Tibial artery (tissue), 4 donors: Measurements from ENCODE around the gene POMT1.

ENCODE experiments used
- DNase-seq, 2 donors: peaks; one replicate each; pipeline ENCODE4 v3.0.0-alpha.2; 2019
- H3K27ac ChIP-seq, 2 donors: fragments of 200-600 bp; sonication (generic) in 1 of 2; 1 replicate in 1 of 2; 2 replicates in 1 of 2; pipeline ENCODE4 v1.5.1; 2018 to 2019; ENCODE audit warnings: mild to moderate bottlenecking in 1 of 2
- H3K27me3 ChIP-seq, 2 donors: fragments of 200-600 bp; sonication (generic) in 1 of 2; one replicate each; pipeline versions ENCODE4 v1.5.1 to v1.6.0; 2016 to 2019
- H3K36me3 ChIP-seq, 3 donors: fragments of 200-600 bp; sonication (generic) in 2 of 3; one replicate each; pipeline ENCODE4 v1.5.1; 2016 to 2019; ENCODE audit warnings: mild to moderate bottlenecking in 2 of 3
- H3K4me1 ChIP-seq, 4 donors: fragments of 200-600 bp; sonication (generic) in 2 of 4; 1 replicate in 3 of 4; 2 replicates in 1 of 4; pipeline ENCODE4 v1.5.1; 2016 to 2019
- H3K4me3 ChIP-seq, 2 donors: fragments of 200-600 bp; sonication (generic) in 1 of 2; 1 replicate in 1 of 2; 2 replicates in 1 of 2; pipeline ENCODE4 v1.5.1; 2018 to 2019; ENCODE audit warnings: mild to moderate bottlenecking in 2 of 2
- H3K9me3 ChIP-seq, 3 donors: fragments of 200-600 bp; sonication (generic) in 1 of 3; one replicate each; pipeline ENCODE4 v1.5.1; 2016 to 2019
- intact Hi-C: fragments of 100-400 bp; cut with DNase I; formaldehyde crosslinking; loops from one replicate; pipeline ENCODE4 v1.15.0; 2023; ENCODE audit warnings: low total_unique reads
- TF ChIP-seq, protein P1 (sequence below), 2 experiments: fragments of 200-600 bp in 1 of 2; fragments of 450-650 bp in 1 of 2; IDR thresholded peaks; one replicate each; pipeline ENCODE4 v1.5.1; 2017 to 2019; ENCODE audit warnings: antibody characterized with exemption in 2 of 2, mild to moderate bottlenecking in 1 of 2, moderate library complexity in 1 of 2

Gene POMT1

DNA sequence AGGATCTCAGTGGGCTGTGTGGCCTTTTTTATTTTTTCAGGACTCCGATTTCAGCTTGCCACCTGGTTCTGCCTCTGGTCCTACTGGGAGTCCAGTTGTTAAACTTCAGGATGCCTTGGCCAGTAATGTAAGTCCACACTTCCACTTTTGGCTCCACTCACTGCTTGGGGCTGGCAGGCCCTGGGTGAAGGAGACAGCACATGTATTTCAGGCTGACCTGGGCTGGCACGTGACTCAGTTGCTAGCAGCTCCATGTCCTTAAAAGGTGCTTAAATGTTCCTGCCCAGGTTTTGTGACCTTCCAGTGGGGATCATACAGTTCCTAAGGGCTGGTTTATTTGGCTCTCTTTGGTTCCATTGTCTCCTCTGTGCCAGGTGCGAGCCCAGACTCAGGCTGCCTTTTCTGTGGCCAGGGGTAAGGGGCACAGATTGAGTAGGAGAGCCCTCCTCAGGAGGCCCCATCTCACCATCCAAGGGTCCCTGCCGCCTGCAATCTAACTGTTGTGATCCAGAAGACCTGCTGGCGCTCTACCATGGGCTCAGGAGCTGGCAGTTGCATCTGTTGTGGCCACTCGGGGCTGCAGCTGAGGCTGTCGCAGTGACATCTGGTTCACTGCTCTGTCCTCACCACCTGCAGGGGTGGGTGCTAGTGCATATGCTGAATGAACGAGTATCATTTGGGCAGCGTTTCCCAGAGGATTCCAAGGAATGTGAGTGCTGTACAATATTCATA, 19.2 kb upstream of the POMT1 start:
- TF ChIP-seq, protein P1, sequence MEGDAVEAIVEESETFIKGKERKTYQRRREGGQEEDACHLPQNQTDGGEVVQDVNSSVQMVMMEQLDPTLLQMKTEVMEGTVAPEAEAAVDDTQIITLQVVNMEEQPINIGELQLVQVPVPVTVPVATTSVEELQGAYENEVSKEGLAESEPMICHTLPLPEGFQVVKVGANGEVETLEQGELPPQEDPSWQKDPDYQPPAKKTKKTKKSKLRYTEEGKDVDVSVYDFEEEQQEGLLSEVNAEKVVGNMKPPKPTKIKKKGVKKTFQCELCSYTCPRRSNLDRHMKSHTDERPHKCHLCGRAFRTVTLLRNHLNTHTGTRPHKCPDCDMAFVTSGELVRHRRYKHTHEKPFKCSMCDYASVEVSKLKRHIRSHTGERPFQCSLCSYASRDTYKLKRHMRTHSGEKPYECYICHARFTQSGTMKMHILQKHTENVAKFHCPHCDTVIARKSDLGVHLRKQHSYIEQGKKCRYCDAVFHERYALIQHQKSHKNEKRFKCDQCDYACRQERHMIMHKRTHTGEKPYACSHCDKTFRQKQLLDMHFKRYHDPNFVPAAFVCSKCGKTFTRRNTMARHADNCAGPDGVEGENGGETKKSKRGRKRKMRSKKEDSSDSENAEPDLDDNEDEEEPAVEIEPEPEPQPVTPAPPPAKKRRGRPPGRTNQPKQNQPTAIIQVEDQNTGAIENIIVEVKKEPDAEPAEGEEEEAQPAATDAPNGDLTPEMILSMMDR (IDR thresholded peaks at IDR 0.05): no peak
- H3K4me1 ChIP-seq: peaks cover 0 to 29% (median 0%) of the 10 kb centered on the region in 4 donors
- H3K36me3 ChIP-seq: peaks cover 89 to 100% (median 98%) of the 10 kb centered on the region in 3 donors
- DNase-seq: no peak
- H3K27me3 ChIP-seq: no peaks in the 10 kb centered on the region
- intact Hi-C loops: no loop called here
- H3K27ac ChIP-seq: no peak overlapping the region
- H3K4me3 ChIP-seq: no peak overlapping the region
- no peaks in the 10 kb centered on the region for H3K9me3 ChIP-seq

DNA sequence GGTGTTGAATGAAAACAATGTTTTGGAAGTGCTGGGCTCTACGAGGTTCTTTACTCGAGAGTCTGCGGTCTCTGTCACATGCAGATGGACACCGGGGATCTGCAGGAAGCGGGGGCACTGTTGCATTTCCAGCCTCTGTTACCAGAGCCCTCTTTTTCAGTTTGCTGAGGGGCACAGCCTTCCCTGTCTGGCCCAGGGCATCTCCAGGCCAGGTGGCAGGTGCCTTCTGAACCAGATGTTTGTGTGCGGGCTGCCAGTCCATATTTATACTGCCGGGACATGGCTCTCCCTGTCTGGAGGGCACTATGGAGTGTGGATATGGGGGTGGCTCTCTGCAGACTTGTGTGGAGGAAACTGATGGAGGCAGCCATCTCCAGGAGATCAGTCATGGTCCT, 18.7 kb upstream of the POMT1 start:
- DNase-seq: no peak
- H3K36me3 ChIP-seq: peaks cover 91 to 100% (median 98%) of the 10 kb centered on the region in 3 donors
- TF ChIP-seq, protein P1 (IDR thresholded peaks at IDR 0.05): no peak

GRCh38 chr9:131484560-131485185, 18.0 kb upstream of the POMT1 start:
- Histone ChIP-seq H3K27ac (no peak overlapping the region), H3K4me1 (peaks cover 0 to 29% (median 0%) of the 10 kb centered on the region in 4 donors), H3K27me3 (no peaks in the 10 kb centered on the region), H3K36me3 (peaks cover 92 to 100% (median 98%) of the 10 kb centered on the region in 3 donors), H3K4me3 (no peak overlapping the region), H3K9me3 (no peaks in the 10 kb centered on the region)
- TF ChIP-seq, protein P1 (IDR thresholded peaks at IDR 0.05): no peak
- intact Hi-C loops: no loop called here
- DNase-seq: no peak

More for the DNA sequence above, 18.7 kb upstream of the POMT1 start:
- H3K9me3 ChIP-seq: no peaks in the 10 kb centered on the region
- intact Hi-C loops: no loop called here
- no peaks in the 10 kb centered on the region for H3K27me3 ChIP-seq
- no peak overlapping the region for H3K4me3 ChIP-seq
- H3K4me1 ChIP-seq: peaks cover 0 to 29% (median 0%) of the 10 kb centered on the region in 4 donors
- no peak overlapping the region for H3K27ac ChIP-seq

DNA sequence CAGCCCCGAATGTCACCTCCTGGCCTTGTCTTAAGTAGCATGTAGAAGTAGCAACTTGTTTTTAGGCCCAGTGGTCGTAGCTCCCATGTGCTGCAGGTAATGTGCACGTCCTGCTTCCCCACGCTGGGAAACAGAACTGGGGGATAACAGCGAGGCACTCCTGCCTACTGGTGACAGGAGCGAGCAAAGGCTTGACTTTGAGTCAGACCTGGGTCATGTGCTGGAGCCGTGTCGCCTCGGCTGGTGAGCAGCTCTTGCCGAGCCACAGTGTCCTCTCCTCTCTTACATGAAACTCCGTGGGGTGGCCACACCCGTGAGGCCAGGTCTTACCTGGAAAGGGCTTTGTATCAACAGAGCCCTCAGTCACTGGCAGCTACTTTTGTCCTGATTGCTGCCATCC, 17.5 kb upstream of the POMT1 start:
- peaks cover 0 to 29% (median 0%) of the 10 kb centered on the region in 4 donors for H3K4me1 ChIP-seq
- no peak overlapping the region for H3K27ac ChIP-seq
- TF ChIP-seq, protein P1 (IDR thresholded peaks at IDR 0.05): no peak
- H3K27me3 ChIP-seq: no peaks in the 10 kb centered on the region
- DNase-seq: no peak
- peaks cover 92 to 100% (median 98%) of the 10 kb centered on the region in 3 donors for H3K36me3 ChIP-seq
- no peak overlapping the region for H3K4me3 ChIP-seq
- intact Hi-C loops: no loop called here
- no peaks in the 10 kb centered on the region for H3K9me3 ChIP-seq

- intact Hi-C loops: no loop called here
Observed at GRCh38 chr9:131485728-131486422, 16.8 kb upstream of the POMT1 start.

More at GRCh38 chr9:131485728-131486422, 16.8 kb upstream of the POMT1 start:
- H3K27me3 ChIP-seq: no peaks in the 10 kb centered on the region
- TF ChIP-seq, protein P1 (IDR thresholded peaks at IDR 0.05): no peak
- no peak for DNase-seq
- H3K27ac ChIP-seq: no peak overlapping the region
- peaks cover 0 to 29% (median 0%) of the 10 kb centered on the region in 4 donors for H3K4me1 ChIP-seq
- H3K4me3 ChIP-seq: no peak overlapping the region
- peaks cover 93 to 100% (median 98%) of the 10 kb centered on the region in 3 donors for H3K36me3 ChIP-seq
- H3K9me3 ChIP-seq: no peaks in the 10 kb centered on the region
